Gastroesophageal sphincter (tissue), 4 donors: ENCODE results near the gene LIPE. TPM values are rescaled to one million over a fixed set of nuclear protein-coding genes. Genes with fewer than 3 reads are reported as not detected.

Source experiments
- ATAC-seq: fragments of 150-250 bp; one replicate; pipeline ENCODE4 v1.9.1; 2016; ENCODE audit warnings: mild to moderate bottlenecking, moderate library complexity
- H3K27ac ChIP-seq, 4 donors: fragments of 200-600 bp; sonication (generic) in 3 of 4; 1 replicate in 3 of 4; 2 replicates in 1 of 4; pipeline ENCODE4 v1.5.1; 2016 to 2019
- H3K27me3 ChIP-seq: fragments of 200-600 bp; sonication (generic); one replicate; pipeline ENCODE4 v1.5.1; 2019
- H3K36me3 ChIP-seq, 2 donors: fragments of 200-600 bp; sonication (generic); one replicate each; pipeline ENCODE4 v1.5.1; 2019; ENCODE audit warnings: control low read depth in 1 of 2
- H3K4me1 ChIP-seq, 3 donors: fragments of 200-600 bp; sonication (generic); 1 replicate in 2 of 3; 2 replicates in 1 of 3; pipeline ENCODE4 v1.5.1; 2016 to 2019; ENCODE audit warnings: control low read depth in 2 of 3
- H3K4me3 ChIP-seq, 2 donors: fragments of 200-600 bp; sonication (generic); one replicate each; pipeline ENCODE4 v1.5.1; 2019; ENCODE audit warnings: mild to moderate bottlenecking in 1 of 2, moderate library complexity in 1 of 2
- H3K9me3 ChIP-seq, 3 donors: fragments of 200-600 bp; sonication (generic); one replicate each; pipeline ENCODE4 v1.5.1; 2017 to 2019; ENCODE audit warnings: control low read depth in 2 of 3
- EP300 ChIP-seq: sonication (generic); formaldehyde crosslinking; IDR thresholded peaks from one replicate; pipeline ENCODE4 v1.6.1; 2017; ENCODE audit warnings: antibody characterized with exemption, mild to moderate bottlenecking
- POLR2A ChIP-seq, 2 donors: fragments of 450-650 bp; IDR thresholded peaks; one replicate each; pipeline ENCODE4 v1.6.1; 2017; ENCODE audit warnings: antibody characterized with exemption in 2 of 2, mild to moderate bottlenecking in 2 of 2, moderate library complexity in 1 of 2
- POLR2AphosphoS5 ChIP-seq: sonication (generic); formaldehyde crosslinking; IDR thresholded peaks from one replicate; pipeline ENCODE4 v1.6.1; 2017; ENCODE audit warnings: antibody characterized with exemption
- WGBS, 2 donors: methylation state at CpG; one replicate each; pipeline ENCODE4 v1.1.5; 2018; ENCODE audit warnings: low coverage in 1 of 2; 5-methylcytosine and 5-hydroxymethylcytosine counted together
- total RNA-seq, 4 donors: library from RNA; depleted of rRNA; stranded (reverse); fragments of >200 nt; gene quantifications; one replicate each; pipeline ENCODE4 v1.1.0, GENCODE V29; 2016
- TF ChIP-seq, protein P1 (sequence below), 4 experiments: fragments of 200-600 bp in 2 of 4; fragments of 450-650 bp in 2 of 4; sonication (generic) in 1 of 4; IDR thresholded peaks; one replicate each; pipeline ENCODE4 v1.5.1; 2017 to 2019; ENCODE audit warnings: antibody characterized with exemption in 4 of 4, mild to moderate bottlenecking in 2 of 4, moderate library complexity in 2 of 4

LIPE gene
- total RNA-seq, 4 donors from 2014 or later: 3.4 to 15.3 (median 6.6) TPM

- 55 to 93% methylated on average over 1 to 3 of the region's 12 CpGs for WGBS, 2 donors
- Histone ChIP-seq H3K4me3 (no peak overlapping the region), H3K27me3 (no peaks in the 10 kb centered on the region), H3K27ac (no peak overlapping the region), H3K4me1 (peaks cover 0 to 15% (median 6%) of the 10 kb centered on the region in 3 donors), H3K9me3 (no peaks in the 10 kb centered on the region), H3K36me3 (peaks cover 0 to 71% of the 10 kb centered on the region in 2 donors)
- TF ChIP-seq EP300 (no peak), POLR2A (IDR thresholded peaks at IDR 0.05) (no peak), POLR2AphosphoS5 (no peak)
- TF ChIP-seq, protein P1, sequence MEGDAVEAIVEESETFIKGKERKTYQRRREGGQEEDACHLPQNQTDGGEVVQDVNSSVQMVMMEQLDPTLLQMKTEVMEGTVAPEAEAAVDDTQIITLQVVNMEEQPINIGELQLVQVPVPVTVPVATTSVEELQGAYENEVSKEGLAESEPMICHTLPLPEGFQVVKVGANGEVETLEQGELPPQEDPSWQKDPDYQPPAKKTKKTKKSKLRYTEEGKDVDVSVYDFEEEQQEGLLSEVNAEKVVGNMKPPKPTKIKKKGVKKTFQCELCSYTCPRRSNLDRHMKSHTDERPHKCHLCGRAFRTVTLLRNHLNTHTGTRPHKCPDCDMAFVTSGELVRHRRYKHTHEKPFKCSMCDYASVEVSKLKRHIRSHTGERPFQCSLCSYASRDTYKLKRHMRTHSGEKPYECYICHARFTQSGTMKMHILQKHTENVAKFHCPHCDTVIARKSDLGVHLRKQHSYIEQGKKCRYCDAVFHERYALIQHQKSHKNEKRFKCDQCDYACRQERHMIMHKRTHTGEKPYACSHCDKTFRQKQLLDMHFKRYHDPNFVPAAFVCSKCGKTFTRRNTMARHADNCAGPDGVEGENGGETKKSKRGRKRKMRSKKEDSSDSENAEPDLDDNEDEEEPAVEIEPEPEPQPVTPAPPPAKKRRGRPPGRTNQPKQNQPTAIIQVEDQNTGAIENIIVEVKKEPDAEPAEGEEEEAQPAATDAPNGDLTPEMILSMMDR (IDR thresholded peaks at IDR 0.05): no peak
- no peak for ATAC-seq
Observed at GRCh38 chr19:42370626-42371175, 56.5 kb downstream of the LIPE start.

DNA sequence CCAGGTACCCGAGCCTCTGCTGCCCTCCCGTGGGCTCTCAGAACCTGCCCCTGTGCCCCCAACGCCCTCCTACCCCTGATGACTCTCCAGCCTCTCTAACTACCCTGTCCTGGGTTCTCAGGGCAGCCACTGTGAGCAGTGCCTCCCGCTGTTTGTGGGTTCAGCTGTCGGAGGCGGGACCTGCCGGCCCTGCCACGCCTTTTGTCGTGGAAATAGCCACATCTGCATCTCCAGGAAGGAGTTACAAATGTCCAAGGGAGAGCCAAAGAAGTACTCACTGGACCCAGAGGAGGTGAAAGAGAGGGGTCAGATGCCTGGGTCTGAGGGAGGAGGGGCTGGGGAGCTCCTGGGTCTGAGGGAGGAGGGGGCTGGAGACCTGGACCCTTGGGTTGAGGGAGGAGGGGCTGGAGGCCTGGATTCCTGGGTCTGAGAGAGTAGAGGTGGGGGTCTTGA lies 57.1 kb downstream of the LIPE start:
- no peak for TF ChIP-seq EP300
- no peak for TF ChIP-seq POLR2A (IDR thresholded peaks at IDR 0.05)
- TF ChIP-seq POLR2AphosphoS5: no peak
- TF ChIP-seq, protein P1 (IDR thresholded peaks at IDR 0.05): no peak
- peaks cover 0 to 20% (median 6%) of the 10 kb centered on the region in 3 donors for H3K4me1 ChIP-seq
- H3K27ac ChIP-seq: no peak overlapping the region
- no peak for ATAC-seq
- peaks cover 0 to 65% of the 10 kb centered on the region in 2 donors for H3K36me3 ChIP-seq
- no peaks in the 10 kb centered on the region for H3K9me3 ChIP-seq
- no peaks in the 10 kb centered on the region for H3K27me3 ChIP-seq
- H3K4me3 ChIP-seq: no peak overlapping the region
- WGBS, 2 donors: no CpG with 5 or more reads among the region's 9 CpGs

DNA sequence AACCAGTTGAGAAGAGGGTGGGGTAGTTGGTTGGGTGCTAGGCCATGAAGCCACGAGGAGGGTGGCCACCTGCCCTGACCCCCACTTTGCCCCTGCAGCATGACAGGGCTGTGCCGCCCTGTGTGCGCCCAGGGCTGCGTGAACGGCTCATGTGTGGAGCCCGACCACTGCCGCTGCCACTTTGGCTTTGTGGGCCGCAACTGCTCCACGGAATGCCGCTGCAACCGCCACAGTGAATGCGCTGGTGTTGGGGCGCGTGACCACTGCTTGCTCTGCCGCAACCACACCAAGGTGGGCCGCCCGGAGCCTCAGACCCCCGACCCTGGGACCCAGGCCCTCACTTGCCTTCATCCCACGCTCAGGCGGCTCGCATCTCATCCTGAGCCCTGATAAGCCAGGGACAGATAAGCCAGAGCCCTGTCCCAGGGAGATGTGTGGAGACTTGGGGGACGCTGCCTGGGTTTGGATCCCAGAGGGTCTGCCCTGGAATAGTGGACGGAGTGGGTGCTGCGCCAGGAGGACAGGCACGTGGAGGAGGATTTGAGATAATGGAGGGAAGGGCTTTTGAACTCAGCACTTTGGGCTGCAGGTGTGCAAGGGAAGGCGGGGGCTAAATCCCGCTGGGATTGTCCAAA lies 57.6 kb downstream of the LIPE start:
- no peaks in the 10 kb centered on the region for H3K27me3 ChIP-seq

GRCh38 chr19:42368765-42369164 lies 58.4 kb downstream of the LIPE start:
- TF ChIP-seq, protein P1 (IDR thresholded peaks at IDR 0.05): no peak
- no peak for TF ChIP-seq POLR2AphosphoS5
- TF ChIP-seq EP300: no peak
- no peak for TF ChIP-seq POLR2A (IDR thresholded peaks at IDR 0.05)
- WGBS, 2 donors: 88 to 95% methylated on average over 4 to 6 of the region's 15 CpGs
- Histone ChIP-seq H3K9me3 (no peaks in the 10 kb centered on the region), H3K36me3 (peaks cover 0 to 60% of the 10 kb centered on the region in 2 donors), H3K4me1 (peaks cover 0 to 27% (median 6%) of the 10 kb centered on the region in 3 donors), H3K27me3 (no peaks in the 10 kb centered on the region), H3K27ac (no peak overlapping the region), H3K4me3 (no peak overlapping the region)
- no peak for ATAC-seq

More for the DNA sequence above, 57.6 kb downstream of the LIPE start:
- Histone ChIP-seq H3K9me3 (no peaks in the 10 kb centered on the region), H3K4me1 (peaks cover 0 to 25% (median 6%) of the 10 kb centered on the region in 3 donors), H3K36me3 (peaks cover 0 to 60% of the 10 kb centered on the region in 2 donors), H3K27ac (no peak overlapping the region), H3K4me3 (no peak overlapping the region)
- 67 to 96% methylated on average over 1 to 5 of the region's 27 CpGs for WGBS, 2 donors
- TF ChIP-seq POLR2A (IDR thresholded peaks at IDR 0.05): no peak
- TF ChIP-seq POLR2AphosphoS5: no peak
- TF ChIP-seq, protein P1 (IDR thresholded peaks at IDR 0.05): no peak
- TF ChIP-seq EP300: no peak
- no peak for ATAC-seq

DNA sequence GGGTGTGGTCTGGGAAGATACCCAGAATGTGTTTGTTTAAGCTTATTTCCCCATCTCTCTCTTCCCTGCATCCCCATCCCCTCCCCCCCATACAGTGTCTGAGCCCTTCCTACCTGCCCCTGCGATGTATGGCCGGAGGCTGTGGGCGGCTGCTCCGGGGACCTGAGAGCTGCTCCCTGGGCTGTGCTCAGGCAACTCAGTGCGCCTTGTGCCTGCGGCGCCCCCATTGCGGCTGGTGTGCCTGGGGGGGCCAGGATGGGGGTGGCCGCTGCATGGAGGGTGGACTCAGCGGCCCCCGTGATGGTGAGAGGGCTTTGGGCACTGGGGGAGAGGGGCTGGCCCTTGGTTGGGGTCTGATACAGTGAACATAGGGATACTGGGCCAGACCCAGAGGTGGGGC lies 58.8 kb downstream of the LIPE start:
- no peak for TF ChIP-seq POLR2A (IDR thresholded peaks at IDR 0.05)
- no peak for TF ChIP-seq POLR2AphosphoS5
- TF ChIP-seq EP300: no peak
- TF ChIP-seq, protein P1 (IDR thresholded peaks at IDR 0.05): no peak
- H3K36me3 ChIP-seq: peaks cover 0 to 61% of the 10 kb centered on the region in 2 donors
- H3K27me3 ChIP-seq: no peaks in the 10 kb centered on the region
- no peak for ATAC-seq
- no peak overlapping the region for H3K4me3 ChIP-seq
- no peak overlapping the region for H3K27ac ChIP-seq
- no peaks in the 10 kb centered on the region for H3K9me3 ChIP-seq
- peaks cover 0 to 27% (median 6%) of the 10 kb centered on the region in 3 donors for H3K4me1 ChIP-seq
- no CpG with 5 or more reads among the region's 11 CpGs for WGBS, 2 donors
